ENCODE results near the gene ABCA1. TPM values are rescaled to one million over a fixed set of nuclear protein-coding genes. Genes with fewer than 3 reads are reported as not detected.
"Not testable (repeated sequence)": the region's sequence is repeated elsewhere in the genome, so short reads cannot be mapped to it uniquely, and the experiment has no call there.

The ABCA1 gene
- total RNA-seq, 4 donors from 2014 or later: 4.9 to 23.8 (median 21.5) TPM

DNA sequence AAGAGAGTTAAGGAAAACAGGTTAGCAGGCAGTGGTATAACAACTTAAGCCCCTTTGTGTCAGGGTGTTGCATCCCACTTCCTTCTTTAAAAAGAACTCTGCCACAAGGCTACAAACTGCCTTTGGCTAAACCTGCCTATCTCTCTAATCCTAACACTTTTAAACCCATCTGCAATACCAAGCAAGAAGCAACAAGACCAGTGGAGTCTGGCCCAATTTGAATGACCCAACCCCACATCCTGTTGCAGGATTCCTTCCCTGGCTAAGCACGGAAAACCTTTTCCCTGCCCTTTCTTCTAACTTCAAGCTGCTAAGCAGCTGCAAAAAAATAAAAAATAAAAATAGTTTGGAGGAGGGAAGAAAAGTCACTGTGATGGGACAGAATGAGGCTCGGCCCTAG is 27.1 kb downstream of the ABCA1 start:
- intact Hi-C loops (cut with DNase I; ENCODE audit: low total_unique reads): no loop called here
- no peak for DNase-seq
- H3K27ac ChIP-seq: no peak overlapping the region
- H3K27me3 ChIP-seq: no peaks in the 10 kb centered on the region
- no peak for ATAC-seq
- peaks cover 39 to 85% of the 10 kb centered on the region in 2 donors for H3K4me1 ChIP-seq
- H3K9me3 ChIP-seq: no peaks in the 10 kb centered on the region
- no peak overlapping the region for H3K4me3 ChIP-seq
- TF ChIP-seq, protein P1, sequence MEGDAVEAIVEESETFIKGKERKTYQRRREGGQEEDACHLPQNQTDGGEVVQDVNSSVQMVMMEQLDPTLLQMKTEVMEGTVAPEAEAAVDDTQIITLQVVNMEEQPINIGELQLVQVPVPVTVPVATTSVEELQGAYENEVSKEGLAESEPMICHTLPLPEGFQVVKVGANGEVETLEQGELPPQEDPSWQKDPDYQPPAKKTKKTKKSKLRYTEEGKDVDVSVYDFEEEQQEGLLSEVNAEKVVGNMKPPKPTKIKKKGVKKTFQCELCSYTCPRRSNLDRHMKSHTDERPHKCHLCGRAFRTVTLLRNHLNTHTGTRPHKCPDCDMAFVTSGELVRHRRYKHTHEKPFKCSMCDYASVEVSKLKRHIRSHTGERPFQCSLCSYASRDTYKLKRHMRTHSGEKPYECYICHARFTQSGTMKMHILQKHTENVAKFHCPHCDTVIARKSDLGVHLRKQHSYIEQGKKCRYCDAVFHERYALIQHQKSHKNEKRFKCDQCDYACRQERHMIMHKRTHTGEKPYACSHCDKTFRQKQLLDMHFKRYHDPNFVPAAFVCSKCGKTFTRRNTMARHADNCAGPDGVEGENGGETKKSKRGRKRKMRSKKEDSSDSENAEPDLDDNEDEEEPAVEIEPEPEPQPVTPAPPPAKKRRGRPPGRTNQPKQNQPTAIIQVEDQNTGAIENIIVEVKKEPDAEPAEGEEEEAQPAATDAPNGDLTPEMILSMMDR (IDR thresholded peaks at IDR 0.05 in 4 of 5, conservative IDR thresholded peaks at IDR 0.05 in 1 of 5): no peak
- in situ Hi-C loops (cut with MboI; ENCODE audit: low sequenced_read_pairs in 4 of 4): no loop called here
- H3K36me3 ChIP-seq: peaks cover 0 to 4% of the 10 kb centered on the region in 2 donors

DNA sequence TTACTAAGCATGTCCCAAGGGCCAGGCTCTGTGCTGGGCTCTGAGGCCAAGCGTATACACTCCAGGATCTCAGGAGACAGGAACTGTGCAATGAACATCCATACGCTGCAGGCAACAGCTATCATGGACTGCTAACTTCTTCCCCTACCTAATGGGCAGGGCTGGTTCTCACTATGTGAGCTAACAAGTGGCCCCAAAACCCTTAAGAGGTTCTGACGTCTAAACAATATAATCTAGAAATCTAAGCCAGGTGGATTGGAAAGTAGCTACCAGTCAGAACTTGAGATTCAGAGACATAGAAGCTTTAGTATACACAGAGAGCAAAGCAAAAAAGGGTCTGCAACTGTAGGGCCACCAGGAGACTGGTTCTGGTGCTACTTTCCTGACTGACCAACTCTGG is 27.6 kb downstream of the ABCA1 start:
- Histone ChIP-seq H3K4me1 (peaks cover 39 to 84% of the 10 kb centered on the region in 2 donors), H3K27ac (no peak overlapping the region), H3K27me3 (no peaks in the 10 kb centered on the region), H3K9me3 (no peaks in the 10 kb centered on the region), H3K4me3 (no peak overlapping the region), H3K36me3 (peaks cover 0 to 4% of the 10 kb centered on the region in 2 donors)
- ATAC-seq: no peak
- TF ChIP-seq, protein P1 (IDR thresholded peaks at IDR 0.05 in 4 of 5, conservative IDR thresholded peaks at IDR 0.05 in 1 of 5): no peak
- no peak for TF ChIP-seq POLR2A (IDR thresholded peaks at IDR 0.05)
- in situ Hi-C loops (cut with MboI; ENCODE audit: low sequenced_read_pairs in 4 of 4): no loop called here
- DNase-seq: no peak
- intact Hi-C loops (cut with DNase I; ENCODE audit: low total_unique reads): no loop called here

DNA sequence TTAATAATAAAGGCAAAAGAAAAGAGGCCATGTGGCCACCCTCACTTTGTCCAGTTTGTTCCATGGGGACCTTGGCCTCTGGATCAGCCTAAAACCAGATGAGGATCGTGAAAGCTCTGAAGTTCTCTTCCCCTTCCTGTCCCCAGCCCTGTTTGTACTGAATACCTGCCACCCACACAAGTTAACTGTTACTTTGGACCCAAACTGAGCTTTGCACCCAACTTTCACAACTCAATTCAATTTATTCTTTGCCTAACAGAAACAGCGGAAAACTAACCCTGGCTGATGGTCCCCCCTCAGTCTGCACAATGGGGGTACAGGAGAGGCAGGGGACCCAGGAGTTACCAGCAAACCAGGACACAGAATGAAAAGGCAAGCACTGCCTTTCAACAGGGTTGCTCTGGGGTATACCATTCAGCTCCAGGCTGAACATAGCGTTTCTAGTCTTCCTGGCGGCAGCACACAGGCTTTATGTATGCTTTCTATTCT is 28.2 kb downstream of the ABCA1 start:
- Histone ChIP-seq H3K36me3 (peaks cover 0 to 4% of the 10 kb centered on the region in 2 donors), H3K27me3 (no peaks in the 10 kb centered on the region), H3K27ac (no peak overlapping the region), H3K9me3 (no peaks in the 10 kb centered on the region), H3K4me1 (peaks cover 39 to 84% of the 10 kb centered on the region in 2 donors), H3K4me3 (no peak overlapping the region)
- DNase-seq (no peak), ATAC-seq (no peak)
- intact Hi-C loops (cut with DNase I; ENCODE audit: low total_unique reads): no loop called here
- TF ChIP-seq, protein P1 (IDR thresholded peaks at IDR 0.05 in 4 of 5, conservative IDR thresholded peaks at IDR 0.05 in 1 of 5): no peak
- no peak for TF ChIP-seq POLR2A (IDR thresholded peaks at IDR 0.05)
- in situ Hi-C loops (cut with MboI; ENCODE audit: low sequenced_read_pairs in 4 of 4): loop anchor here in 1 of 4 donors (25.0 kb wide), 1 partner anchor 512 kb away; no protein-coding TSS in a partner anchor

- intact Hi-C loops (cut with DNase I; ENCODE audit: low total_unique reads); H3K4me3 ChIP-seq; H3K36me3 ChIP-seq; H3K27me3 ChIP-seq; ATAC-seq; DNase-seq; H3K9me3 ChIP-seq: not testable (repeated sequence)
- H3K27ac ChIP-seq: peak overlapping the region in 1 of 4 donors; percentile 35
- peaks cover 33 to 77% of the 10 kb centered on the region in 2 donors for H3K4me1 ChIP-seq
- in situ Hi-C loops (cut with MboI; ENCODE audit: low sequenced_read_pairs in 4 of 4): loop anchor here in 1 of 4 donors (25.0 kb wide), 1 partner anchor 514 kb away; no protein-coding TSS in a partner anchor
Measured at GRCh38 chr9:104898376-104898775, 29.6 kb downstream of the ABCA1 start.

DNA sequence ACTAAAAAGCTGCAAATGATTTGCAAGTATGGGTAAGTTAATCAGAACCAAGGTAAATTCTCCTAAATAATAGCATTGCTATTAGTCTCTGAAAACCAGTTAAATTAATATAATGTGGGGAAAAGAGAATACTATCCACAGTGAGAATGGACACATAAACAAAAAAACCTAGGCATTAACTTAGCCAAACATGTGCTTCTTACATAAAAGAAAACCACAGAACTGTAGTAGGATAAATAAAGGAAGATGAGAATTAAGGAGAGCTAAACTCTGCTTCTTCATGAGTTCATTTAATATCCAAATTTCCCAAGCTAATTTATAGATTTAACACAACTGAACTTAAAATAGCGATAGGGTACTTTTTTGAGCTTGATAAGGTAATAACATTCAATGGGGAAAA is 31.8 kb downstream of the ABCA1 start:
- DNase-seq (no peak), ATAC-seq (no peak)
- peaks cover 20 to 65% of the 10 kb centered on the region in 2 donors for H3K4me1 ChIP-seq
- TF ChIP-seq POLR2A (IDR thresholded peaks at IDR 0.05): no peak
- TF ChIP-seq, protein P1 (IDR thresholded peaks at IDR 0.05 in 4 of 5, conservative IDR thresholded peaks at IDR 0.05 in 1 of 5): no peak
- H3K27ac ChIP-seq: no peak overlapping the region
- intact Hi-C loops (cut with DNase I; ENCODE audit: low total_unique reads): no loop called here
- H3K36me3 ChIP-seq: no peaks in the 10 kb centered on the region
- in situ Hi-C loops (cut with MboI; ENCODE audit: low sequenced_read_pairs in 4 of 4): loop anchor here in 1 of 4 donors (25.0 kb wide), 1 partner anchor 516 kb away; no protein-coding TSS in a partner anchor
- no peaks in the 10 kb centered on the region for H3K27me3 ChIP-seq
- no peaks in the 10 kb centered on the region for H3K9me3 ChIP-seq
- no peak overlapping the region for H3K4me3 ChIP-seq
